GM21825 (cell line): ENCODE measurements around the gene DUOXA1.
"Not testable (repeated sequence)": the region's sequence is repeated elsewhere in the genome, so short reads cannot be mapped to it uniquely, and the experiment has no call there.

Experiments used
- ATAC-seq: cut with Tn5 transposase; IDR thresholded peaks from one replicate; pipeline ENCODE4 v1.9.1; 2021; ENCODE audit warnings: mild to moderate bottlenecking, moderate library complexity; ENCODE audit not compliant: unreplicated experiment

DUOXA1 gene

DNA sequence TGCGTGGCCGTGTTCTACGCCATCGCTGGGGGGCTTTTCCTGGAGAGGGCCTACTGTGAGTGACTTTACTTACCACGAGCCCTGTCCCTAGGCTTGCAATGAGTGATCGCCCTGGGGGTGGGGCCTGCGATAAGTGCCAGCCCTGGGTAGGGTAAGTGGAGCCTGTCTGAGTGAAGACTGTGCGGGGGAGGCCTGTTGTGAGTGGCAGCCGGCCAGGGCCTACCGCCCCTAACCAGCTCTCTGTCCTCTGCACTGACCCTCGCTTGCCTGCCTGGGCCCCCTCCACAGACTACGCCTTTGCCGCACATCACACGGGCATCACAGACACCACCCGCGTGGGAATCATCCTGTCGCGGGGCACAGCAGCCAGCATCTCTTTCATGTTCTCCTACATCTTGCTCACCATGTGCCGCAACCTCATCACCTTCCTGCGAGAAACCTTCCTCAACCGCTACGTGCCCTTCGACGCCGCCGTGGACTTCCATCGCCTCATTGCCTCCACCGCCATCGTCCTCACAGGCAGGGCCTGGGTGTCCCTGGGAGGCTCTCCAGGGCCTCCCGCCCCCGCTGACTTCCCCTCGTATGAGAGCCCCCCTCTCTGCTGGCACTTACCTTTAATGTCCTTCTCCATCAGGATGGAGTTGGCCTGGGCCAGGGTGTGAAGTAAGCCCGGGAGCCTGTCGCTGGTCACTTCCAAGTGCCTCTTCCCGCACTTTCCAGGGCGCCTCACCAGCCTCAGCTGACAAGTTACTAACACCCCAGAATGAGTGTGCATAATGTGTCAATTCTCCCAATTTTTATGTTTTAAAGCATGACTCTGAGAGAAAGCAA, 22.5 kb upstream of the DUOXA1 start:
- no peak for ATAC-seq

DNA sequence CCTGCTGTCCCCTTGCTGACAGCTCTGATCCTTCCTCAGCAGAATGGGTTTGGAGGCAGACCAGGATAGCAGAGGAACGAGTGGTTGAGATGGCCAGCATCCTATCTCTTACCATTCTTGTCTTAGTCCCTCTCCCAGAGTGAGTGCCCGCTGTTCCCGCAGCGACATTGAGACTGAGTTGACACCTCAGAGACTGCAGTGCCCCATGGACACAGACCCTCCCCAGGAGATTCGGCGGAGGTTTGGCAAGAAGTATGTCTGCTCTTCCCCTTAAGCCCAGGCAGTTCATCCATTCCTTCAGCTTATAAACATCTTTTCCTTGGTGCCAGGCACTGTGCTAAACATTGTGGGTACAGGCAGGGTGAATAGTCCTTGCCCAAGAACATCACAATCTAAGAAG, 21.3 kb upstream of the DUOXA1 start:
- ATAC-seq: no peak

DNA sequence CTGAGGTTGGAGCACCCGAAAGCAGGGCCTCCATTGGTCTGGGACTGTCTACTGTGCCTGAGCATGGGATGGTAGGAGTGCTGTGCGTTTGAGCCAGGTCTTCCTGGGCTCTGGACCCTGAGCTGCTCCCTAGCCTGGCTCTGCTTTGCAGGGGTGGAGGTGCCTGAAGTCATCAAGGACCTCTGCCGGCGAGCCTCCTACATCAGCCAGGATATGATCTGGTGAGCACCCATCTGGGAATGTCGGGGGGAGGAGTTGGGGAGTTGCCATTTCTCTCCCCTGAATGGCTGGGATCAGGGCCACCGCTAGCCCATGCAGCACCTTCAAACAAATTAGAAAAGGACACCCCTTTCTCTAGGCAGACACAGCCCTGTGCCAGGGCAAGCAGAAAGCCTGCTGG, 20.8 kb upstream of the DUOXA1 start:
- no peak for ATAC-seq

DNA sequence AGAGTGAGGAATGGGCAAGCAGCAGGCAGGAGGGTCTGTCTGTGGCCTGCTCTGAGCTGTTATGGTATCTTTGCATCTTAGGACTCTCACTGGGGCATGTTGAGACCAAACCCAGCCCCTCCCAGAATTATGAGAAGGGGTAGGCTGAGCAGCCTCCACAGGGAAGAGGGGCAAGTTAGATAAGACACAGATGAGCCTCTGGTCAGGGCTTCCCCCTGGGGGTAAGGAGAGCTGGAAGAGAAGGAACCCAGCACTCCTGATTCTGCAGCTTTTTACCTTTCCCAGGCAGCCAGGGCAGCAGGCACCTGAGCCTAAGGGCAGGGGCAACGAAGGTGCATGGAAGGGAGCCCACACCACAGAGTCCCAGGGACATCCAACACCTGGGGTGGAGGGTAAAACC, 19.4 kb upstream of the DUOXA1 start:
- ATAC-seq: no peak

DNA sequence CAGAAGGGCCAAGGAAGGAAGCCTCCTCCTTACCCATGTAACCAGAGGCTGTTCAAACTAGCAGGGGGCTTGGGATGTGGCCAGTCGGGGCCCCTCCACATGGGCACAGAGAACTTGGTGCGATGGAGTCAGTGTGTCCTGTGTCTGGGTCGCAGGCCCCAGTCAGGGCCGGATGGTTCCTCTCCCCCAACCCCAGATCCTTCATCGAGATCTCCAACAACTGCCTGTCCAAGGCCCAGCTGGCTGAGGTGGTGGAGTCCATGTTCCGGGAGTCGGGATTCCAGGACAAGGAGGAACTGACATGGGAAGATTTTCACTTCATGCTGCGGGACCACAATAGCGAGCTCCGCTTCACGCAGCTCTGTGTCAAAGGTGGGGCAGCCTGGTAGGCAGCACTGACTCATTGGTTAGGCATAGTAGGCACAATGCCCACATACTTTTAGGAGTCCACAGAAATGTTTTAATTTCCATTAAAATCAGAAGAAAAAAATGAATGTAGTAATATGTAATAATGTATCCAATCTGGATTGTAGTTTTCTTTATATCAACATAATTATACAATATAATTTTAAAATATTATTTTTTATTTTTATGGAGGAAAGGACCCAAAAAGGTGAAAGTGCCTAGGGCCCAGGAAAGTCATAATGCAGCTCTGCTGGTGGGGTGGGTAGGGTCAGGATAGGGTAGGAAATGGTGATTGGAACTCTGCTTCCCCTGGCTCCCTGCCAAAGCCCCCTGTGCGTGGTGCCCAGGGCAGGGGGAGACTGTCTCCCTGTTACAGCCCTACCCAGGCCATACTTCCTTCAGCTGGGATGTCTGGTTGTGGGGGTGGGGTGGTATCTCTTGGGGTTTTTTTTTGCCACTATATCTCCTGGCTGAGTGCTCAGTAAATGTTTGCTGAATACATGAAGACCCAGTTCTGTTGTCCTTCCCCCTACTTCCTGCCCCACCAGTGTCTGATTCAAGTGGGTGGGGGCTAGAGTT, 18.7 kb upstream of the DUOXA1 start:
- no peak for ATAC-seq

DNA sequence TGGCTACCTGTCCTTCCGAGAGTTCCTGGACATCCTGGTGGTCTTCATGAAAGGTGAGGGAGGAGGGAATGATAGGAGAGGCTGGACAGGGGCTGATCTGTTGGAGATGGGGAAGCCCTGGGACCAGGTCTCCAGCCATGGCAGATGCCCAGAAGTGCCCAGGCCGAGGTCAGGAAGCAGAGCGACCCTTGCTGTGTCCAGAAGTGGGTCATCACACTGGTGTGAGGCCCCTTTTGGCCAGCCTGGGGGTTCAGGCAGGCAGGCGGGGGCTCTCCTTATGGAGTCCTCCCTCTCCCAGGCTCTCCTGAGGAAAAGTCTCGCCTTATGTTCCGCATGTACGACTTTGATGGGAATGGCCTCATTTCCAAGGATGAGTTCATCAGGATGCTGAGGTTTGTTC, 17.9 kb upstream of the DUOXA1 start:
- ATAC-seq: no peak

DNA sequence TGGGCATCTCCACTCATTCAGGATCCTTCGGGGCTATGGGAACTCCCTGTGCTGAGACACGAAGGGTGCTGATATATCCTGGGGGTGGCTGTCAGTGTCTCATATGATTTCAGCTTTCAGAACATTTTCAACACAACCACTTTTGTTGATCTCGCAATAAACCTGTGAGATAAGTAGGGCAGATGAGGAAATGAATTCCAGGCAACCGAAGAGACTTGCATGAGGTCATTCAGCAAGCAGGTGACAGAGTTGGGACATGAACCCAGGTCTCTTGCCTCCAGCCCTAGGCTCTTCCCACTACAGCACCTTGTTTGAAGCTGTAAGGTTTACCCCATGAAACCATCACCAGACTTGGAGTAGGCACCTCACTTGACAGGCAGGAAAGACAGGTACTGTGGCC, 16.7 kb upstream of the DUOXA1 start:
- ATAC-seq: no peak

DNA sequence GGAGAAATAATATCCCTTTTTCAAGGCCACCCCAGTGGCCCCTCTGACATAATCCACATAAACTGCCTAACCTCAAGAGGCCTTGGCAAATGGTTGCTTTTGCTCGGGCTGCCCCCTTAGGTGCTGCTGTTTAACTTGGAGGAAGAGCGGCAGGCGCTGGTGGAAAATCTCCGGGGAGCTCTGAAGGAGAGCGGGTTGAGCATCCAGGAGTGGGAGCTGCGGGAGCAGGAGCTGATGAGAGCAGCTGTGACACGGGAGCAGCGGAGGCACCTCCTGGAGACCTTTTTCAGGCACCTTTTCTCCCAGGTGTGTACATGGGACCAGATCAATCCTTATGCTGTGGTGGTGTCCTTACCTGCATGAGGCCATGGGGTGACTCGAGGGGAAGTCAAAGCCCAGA, 15.1 kb upstream of the DUOXA1 start:
- no peak for ATAC-seq

DNA sequence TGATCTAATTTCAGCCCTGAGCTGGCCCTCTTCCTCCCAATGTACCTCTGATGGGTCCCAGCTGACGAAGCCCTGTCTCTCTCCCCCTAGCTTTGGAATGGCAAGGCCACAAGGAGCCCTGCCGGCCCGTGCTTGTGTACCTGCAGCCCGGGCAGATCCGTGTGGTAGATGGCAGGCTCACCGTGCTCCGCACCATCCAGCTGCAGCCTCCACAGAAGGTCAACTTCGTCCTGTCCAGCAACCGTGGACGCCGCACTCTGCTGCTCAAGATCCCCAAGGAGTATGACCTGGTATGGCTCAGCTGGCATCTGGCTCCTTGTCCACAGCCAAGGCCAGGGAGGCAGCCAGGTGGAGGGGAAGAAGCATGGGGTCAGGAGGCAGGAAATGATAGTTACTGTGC, 14.3 kb upstream of the DUOXA1 start:
- no peak for ATAC-seq

DNA sequence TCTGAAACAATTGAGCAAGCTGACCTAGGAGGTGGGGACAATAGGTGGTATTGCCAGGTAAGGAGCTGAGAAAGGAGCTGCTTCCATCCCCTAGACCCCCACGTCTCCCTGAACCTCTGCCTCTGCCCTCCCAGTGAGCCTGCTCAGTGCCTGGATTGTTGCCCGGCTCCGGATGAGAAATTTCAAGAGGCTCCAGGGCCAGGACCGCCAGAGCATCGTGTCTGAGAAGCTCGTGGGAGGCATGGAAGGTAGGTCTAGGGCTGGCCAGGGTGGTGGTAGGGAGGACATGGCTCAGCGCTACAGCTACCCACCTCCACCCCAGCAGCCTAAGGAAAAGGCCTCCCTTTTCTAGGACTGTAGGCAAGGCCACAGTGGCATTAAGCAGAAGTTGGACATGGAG, 13.4 kb upstream of the DUOXA1 start:
- ATAC-seq: no peak

DNA sequence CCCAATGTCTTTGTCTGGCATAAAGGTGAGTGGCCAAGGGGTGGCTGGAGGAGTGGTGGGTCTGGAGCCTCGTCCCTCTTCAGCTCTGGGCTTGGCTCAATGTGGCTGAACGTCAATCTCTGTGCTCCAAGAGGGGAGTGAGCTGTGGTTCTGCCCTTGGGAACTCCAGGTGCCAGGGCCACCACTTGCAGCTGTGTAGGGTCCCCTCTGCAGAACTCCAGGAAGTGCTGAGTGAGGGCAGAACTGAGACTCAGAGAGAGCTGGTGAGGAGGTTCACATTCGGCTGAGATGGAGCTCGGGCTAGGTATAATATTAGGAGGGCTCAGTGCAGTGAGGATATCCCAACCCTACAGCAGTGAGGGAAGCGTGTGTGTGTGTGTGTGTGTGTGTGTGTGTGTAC, 11.7 kb upstream of the DUOXA1 start:
- no peak for ATAC-seq

DNA sequence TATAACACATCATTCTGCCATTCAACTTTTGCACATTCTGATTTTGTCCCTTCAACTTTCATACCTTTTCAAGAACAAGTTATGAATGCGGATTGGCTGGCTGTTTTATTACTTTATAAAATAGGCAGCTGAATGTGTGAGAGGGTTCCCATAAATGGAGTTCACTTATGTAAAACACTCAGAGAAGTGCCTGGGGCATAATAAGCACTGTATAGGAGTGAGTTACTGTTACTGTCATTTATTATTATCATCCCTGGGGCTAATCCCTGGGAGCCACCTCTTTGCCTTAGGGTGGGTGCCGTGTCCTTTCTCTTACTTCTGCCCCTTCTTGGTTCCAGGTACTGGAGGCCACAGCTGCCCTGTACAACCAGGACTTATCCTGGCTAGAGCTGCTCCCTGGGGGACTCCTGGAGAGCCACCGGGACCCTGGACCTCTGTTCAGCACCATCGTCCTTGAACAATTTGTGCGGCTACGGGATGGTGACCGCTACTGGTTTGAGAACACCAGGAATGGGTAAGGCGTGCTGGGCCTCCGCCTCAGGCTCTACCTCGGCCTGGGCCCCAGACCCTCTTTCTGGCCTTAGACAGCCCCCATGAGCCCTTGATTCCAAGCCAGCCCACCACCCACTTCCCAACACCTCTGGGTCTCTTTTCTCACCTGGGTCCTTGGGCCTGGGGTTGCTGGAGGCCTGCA, 11.0 kb upstream of the DUOXA1 start:
- ATAC-seq: no peak

DNA sequence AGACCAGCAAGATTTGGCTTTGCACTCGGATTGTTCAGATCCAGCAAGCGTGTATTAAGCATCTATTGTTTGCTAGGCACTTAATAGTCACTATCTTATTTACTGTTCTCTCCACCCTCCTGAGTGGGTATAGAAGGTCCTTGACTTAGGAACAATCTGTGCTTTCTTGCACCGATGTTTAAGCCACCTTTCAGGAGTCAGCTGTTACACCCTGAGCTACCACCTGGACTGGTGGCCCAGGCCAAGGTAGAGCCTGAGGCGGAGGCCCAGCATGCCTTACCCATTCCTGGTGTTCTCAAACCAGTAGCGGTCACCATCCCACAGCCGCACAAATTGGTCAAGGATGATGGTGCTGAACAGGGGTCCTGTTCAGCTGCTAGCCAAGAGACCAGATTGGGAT, 10.1 kb upstream of the DUOXA1 start:
- ATAC-seq: no peak

DNA sequence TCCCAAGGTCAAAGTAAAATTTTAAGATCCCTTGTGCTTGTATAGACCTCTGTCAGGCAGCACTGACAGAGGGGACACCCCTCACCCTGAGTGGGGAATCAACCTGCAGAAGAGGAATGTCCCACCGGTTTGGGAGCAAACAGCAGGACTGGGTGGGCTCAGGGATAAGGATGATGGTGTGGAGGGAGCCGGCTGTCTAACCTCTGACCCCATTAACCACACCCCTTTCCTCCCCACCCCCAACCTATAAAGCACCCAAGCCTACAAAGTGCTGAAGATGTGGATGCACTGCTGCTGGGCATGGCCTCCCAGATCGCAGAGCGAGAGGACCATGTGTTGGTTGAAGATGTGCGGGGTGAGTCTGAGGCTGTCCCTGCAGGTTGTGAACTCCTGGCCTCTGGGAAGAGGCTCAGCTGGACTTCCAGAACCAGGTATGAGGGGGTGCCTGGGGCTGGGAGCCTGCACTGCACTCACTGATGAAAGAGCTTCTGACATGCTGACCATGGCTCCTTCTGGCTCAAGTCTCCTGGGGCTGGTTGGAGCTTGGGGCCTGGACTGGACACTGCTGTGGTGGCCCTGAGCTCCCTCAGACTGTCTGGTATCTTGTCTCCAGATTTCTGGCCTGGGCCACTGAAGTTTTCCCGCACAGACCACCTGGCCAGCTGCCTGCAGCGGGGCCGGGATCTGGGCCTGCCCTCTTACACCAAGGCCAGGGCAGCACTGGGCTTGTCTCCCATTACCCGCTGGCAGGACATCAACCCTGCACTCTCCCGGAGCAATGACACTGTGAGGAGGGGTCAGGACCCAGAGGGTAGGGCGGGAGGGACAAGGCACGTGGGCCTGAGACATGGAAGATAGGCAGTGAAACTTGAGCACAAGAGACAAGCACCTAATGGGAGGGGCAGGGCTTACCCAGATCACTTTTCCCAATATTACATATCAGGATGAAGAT, 9.4 kb upstream of the DUOXA1 start:
- ATAC-seq: no peak

DNA sequence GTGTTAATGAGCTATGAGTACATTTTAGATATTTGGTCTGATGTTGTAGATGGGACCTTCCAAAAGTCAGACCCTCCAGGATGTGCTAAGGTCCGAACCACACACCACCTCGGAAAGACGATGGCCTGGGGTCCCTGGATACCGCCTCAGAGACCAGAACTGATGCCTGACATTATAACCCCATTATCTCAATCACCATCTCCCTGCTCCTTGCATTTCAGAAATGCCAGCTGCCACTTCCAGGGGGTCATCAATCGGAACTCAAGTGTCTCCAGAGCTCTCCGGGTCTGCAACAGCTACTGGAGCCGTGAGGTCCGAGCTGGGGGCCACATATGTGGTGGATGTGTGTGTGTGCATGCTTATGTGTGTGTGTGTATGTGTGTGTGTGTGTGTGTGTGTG, 8.0 kb upstream of the DUOXA1 start:
- no peak for ATAC-seq

DNA sequence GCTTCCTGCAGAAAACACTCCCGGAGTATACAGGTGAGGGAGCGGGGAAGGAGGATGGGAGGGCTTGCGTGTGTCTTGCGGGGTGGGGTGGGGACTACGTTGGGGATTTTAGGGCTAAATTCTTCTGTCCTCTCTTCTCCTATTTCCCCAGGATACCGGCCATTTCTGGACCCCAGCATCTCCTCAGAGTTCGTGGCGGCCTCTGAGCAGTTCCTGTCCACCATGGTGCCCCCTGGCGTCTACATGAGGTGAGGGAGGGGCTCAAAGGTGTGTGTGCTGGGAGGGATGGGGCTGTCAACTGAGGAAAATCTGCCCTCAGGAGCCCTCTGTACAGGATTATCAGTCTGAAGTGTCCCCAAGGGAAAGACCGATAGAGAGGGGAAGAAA, 6.7 kb upstream of the DUOXA1 start:
- ATAC-seq: no peak

DNA sequence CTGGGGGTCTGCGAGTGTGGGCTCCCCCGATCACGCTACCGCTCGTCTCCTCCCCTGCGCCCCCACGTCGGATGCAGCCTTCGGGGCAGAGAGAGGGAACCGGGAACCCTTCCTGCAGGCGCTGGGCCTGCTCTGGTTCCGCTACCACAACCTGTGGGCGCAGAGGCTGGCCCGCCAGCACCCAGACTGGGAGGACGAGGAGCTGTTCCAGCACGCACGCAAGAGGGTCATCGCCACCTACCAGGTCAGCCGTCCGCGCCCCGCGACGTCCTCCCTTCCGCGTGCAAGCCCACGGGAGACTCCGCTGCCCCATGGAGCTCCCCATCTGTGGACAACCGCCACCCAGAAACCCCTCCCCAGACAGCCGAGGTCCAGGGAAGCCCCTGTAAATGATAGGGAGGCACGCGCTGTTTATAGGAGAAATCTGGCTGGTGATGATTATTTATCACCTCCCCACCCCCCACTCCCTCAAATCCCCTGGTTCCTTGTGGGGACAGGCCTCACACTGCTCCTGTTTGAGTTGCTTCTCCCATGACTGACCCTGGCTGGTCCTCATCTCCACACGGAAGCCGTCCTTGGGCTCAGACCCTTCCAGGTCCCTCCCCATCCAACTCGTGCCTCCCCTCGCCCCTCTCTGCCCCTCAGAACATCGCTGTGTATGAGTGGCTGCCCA, 6.2 kb upstream of the DUOXA1 start:
- not testable (repeated sequence) for ATAC-seq

DNA sequence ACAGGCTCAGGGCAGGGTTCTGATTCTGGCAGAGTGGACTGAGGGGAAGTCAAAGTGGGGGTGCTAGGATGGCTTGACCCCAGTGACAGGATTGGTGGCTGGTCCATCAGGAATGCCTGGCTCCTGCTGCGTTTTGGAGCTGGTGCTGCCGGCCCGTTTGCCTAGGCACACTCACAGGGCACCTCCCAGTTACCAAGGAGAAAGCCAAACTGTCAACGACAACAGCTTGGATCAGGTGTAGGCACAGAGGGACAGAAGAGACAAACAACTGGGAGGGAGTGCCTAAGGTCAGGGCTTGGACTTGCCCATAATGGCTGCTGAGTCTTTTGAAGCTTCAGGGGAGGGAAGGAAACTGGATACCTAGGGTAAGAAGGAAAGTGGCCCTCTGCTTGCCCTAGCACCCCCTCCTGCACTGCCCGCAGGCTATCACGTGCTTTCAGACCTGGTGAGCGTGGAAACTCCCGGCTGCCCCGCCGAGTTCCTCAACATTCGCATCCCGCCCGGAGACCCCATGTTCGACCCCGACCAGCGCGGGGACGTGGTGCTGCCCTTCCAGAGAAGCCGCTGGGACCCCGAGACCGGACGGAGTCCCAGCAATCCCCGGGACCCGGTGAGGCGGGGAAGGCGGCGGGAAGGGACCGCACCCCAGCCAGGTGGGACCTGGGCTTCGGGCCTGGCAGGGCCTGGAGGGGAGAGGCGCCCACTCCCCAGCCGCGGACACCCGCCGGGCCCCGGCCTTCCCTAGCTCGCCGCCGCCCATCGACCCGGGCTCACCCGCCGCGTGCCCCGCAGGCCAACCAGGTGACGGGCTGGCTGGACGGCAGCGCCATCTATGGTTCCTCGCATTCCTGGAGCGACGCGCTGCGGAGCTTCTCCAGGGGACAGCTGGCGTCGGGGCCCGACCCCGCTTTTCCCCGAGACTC, 5.3 kb upstream of the DUOXA1 start:
- no peak for ATAC-seq

DNA sequence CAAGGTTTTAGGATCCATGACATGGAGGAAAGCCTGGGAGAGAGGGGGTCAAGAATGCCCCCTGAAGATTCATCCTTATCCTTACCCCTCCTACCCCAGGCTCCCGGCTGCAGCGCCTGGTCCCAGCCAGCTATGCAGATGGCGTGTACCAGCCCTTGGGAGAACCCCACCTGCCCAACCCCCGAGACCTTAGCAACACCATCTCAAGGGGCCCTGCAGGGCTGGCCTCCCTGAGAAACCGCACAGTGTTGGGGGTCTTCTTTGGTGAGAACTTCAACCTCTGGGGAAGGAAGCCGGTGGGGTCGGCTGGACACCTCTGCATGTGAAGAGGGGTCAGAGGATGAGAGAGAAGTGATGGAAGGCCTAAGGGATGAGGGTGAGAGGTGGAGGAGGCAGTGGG, 4.4 kb upstream of the DUOXA1 start:
- ATAC-seq: no peak
